ENCODE measurements around the gene TEKTIP1. TPM values are rescaled to one million over a fixed set of nuclear protein-coding genes. Genes with fewer than 3 reads are reported as not detected.

The TEKTIP1 gene
- total and polyA plus RNA-seq, 2 of the 4 experiments (the other 2 are of a cell fraction), result not detected

DNA sequence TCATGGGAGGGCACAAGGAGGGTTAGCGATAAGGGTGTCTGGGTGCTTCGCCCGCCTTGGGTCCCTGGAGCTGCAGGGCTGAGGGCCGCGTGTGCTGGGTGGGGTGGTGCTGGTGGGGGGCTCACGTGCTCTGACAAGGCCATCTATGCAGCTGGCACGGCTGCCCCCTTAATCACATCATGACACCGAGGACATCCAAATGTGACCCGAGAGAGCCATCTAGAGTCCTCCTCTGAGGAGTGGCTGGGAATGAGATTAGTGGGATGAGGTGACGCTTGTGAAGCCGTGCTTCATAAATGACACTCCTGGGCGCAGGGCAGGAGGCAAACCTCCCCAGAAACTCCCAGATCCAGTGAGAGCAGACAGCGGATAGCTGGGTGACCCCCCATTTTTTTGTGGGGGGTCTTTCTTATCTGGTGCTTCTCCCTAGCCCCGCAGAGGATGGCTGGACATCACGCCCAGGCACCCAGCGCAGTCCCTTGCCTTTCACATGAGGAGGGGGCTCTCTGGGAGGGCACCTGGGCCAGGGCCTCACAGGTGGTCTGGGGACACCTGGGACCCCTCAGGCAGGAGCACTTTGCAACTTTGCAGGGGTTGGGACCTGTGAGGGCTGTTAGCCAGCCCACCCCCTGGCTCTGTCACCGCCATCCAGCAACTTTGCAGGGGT lies 26.3 kb upstream of the TEKTIP1 start:
- Histone ChIP-seq H2BK20ac (ENCODE audit: low read depth, low read length) (no peak overlapping the region), H3K4me3 (ENCODE audit: insufficient read depth, low read depth, low read length) (no peak overlapping the region), H2AK9ac (replicated peaks; ENCODE audit: low read depth, low read length, poor library complexity) (no peak overlapping the region), H2AFZ (replicated peaks; ENCODE audit: low read length, poor library complexity) (no peak overlapping the region), H2BK5ac (ENCODE audit: low read depth, low read length, poor library complexity, severe bottlenecking) (no peak overlapping the region), H3K79me1 (ENCODE audit: low read depth in 1 of 2, low read length in 2 of 2) (peaks cover 3 to 93% of the 10 kb centered on the region in 2 experiments; a peak in 3 of 4 replicates), H3K27me3 (ENCODE audit: control insufficient read depth, insufficient read depth, low read length) (no peaks in the 10 kb centered on the region), H2BK15ac (ENCODE audit: low read depth, low read length) (no peak overlapping the region), H3K9me3 (ENCODE audit: control insufficient read depth, insufficient read depth, low read length) (no peaks in the 10 kb centered on the region), H3K23ac (ENCODE audit: low read depth, low read length) (no peak overlapping the region), H3K56ac (ENCODE audit: extremely low read depth, insufficient read depth, low read length) (no peak overlapping the region), H4K91ac (ENCODE audit: insufficient read depth, low read depth, low read length) (no peak overlapping the region), H2AK5ac (ENCODE audit: low read depth, low read length) (no peak overlapping the region), H2BK120ac (ENCODE audit: low read depth, low read length) (no peak overlapping the region), H3K18ac (ENCODE audit: low read depth, low read length) (no peak overlapping the region), H3K4me2 (ENCODE audit: low read depth, low read length) (no peak overlapping the region), H3K9me1 (ENCODE audit: insufficient read depth, low read length) (peaks cover 26% of the 10 kb centered on the region), H3K9ac (ENCODE audit: low read depth, low read length) (no peak overlapping the region), H4K8ac (ENCODE audit: low read depth in 2 of 2, low read length in 2 of 2) (no peak overlapping the region), H3K36me3 (ENCODE audit: control insufficient read depth, insufficient read depth, low read length) (peaks cover 13% of the 10 kb centered on the region), H4K5ac (ENCODE audit: low read depth, low read length) (no peak overlapping the region), H3K4me1 (ENCODE audit: control insufficient read depth, insufficient read depth, low read length) (peaks cover 26% of the 10 kb centered on the region), H3K14ac (replicated peaks; ENCODE audit: low read depth, low read length) (no peak overlapping the region), H4K20me1 (ENCODE audit: insufficient read depth, low read length) (peaks cover 98% of the 10 kb centered on the region), H3K27ac (ENCODE audit: insufficient read depth, low read length) (no peak overlapping the region), H3K4ac (ENCODE audit: low read depth, low read length) (no peak overlapping the region)
- POLR2A ChIA-PET (ENCODE audit: unreplicated experiment), result no interaction called here
- CTCF ChIA-PET, result no interaction called here
- dilution Hi-C loops (cut with HindIII; ENCODE audit: low sequenced_read_pairs, unreplicated experiment) (no loop called here), intact Hi-C loops (cut with micrococcal nuclease) (no loop called here), in situ Hi-C loops (cut with MboI; ENCODE audit: low sequenced_read_pairs) (no loop called here)
- no peak for DNase-seq
- WGBS, 2 experiments (ENCODE audit: extremely low coverage in 2 of 2, insufficient read length in 1 of 2), result 93% methylated on average over 3 of the region's 17 CpGs; no CpG with 5 or more reads in 1 of the 2 experiments
- no peak for ATAC-seq (ENCODE audit: low read depth)
- no TSS peak for BruUV-seq (replicated peaks)
- TF ChIP-seq USF2 (IDR thresholded peaks at IDR 0.05; ENCODE audit: low read depth, low read length) (no peak), MAFK (IDR thresholded peaks at IDR 0.05; ENCODE audit: low read depth, low read length) (no peak), MXI1 (IDR thresholded peaks at IDR 0.05; ENCODE audit: borderline replicate concordance, low read depth, low read length) (no peak), NFE2L2 (IDR thresholded peaks at IDR 0.05; ENCODE audit: low read depth, low read length) (no peak), FOS (IDR thresholded peaks at IDR 0.05; ENCODE audit: low read depth, low read length) (no peak), CHD1 (IDR thresholded peaks at IDR 0.05; ENCODE audit: low read depth, low read length) (no peak)

Measured in IMR-90 (cell line).